Progenitor cell of endocrine pancreas (in vitro differentiated cells): Measurements from ENCODE around the gene CRY1. TPM values are rescaled to one million over a fixed set of nuclear protein-coding genes. Genes with fewer than 3 reads are reported as not detected.

Experiments
- DNase-seq: peaks from one replicate; pipeline ENCODE4 v3.0.0; 2021; ENCODE audit warnings: low spot score; ENCODE audit not compliant: unreplicated experiment
- H3K27ac Mint-ChIP-seq: 2 replicates; pipeline ENCODE4 v1.8.0; 2021; ENCODE audit warnings: mild to moderate bottlenecking, moderate library complexity, mixed read lengths
- H3K27me3 Mint-ChIP-seq: 2 replicates; pipeline ENCODE4 v1.8.0; 2021; ENCODE audit warnings: mixed read lengths
- H3K36me3 Mint-ChIP-seq: 2 replicates; pipeline ENCODE4 v1.8.0; 2022; ENCODE audit warnings: mixed read lengths; ENCODE audit not compliant: insufficient read depth
- H3K4me1 Mint-ChIP-seq: 2 replicates; pipeline ENCODE4 v1.8.0; 2021; ENCODE audit warnings: low read depth, mixed read lengths
- H3K4me3 Mint-ChIP-seq: 2 replicates; pipeline ENCODE4 v1.8.0; 2021; ENCODE audit warnings: low read depth, mild to moderate bottlenecking, moderate library complexity, mixed read lengths
- H3K9me3 Mint-ChIP-seq: 2 replicates; pipeline ENCODE4 v1.8.0; 2021; ENCODE audit warnings: low read depth, mixed read lengths
- CTCF ChIP-seq: fragments of 200-600 bp; sonication (generic); IDR thresholded peaks from one replicate; pipeline ENCODE4 v1.5.0; 2021; ENCODE audit warnings: antibody characterized with exemption, mild to moderate bottlenecking; ENCODE audit not compliant: unreplicated experiment
- total RNA-seq: library from RNA; stranded (reverse); gene quantifications from 2 replicates; pipeline ENCODE4 v1.2.1, GENCODE V29; 2021

CRY1 gene
- total RNA-seq, 1 donor from 2014 or later: 26.9 TPM

DNA sequence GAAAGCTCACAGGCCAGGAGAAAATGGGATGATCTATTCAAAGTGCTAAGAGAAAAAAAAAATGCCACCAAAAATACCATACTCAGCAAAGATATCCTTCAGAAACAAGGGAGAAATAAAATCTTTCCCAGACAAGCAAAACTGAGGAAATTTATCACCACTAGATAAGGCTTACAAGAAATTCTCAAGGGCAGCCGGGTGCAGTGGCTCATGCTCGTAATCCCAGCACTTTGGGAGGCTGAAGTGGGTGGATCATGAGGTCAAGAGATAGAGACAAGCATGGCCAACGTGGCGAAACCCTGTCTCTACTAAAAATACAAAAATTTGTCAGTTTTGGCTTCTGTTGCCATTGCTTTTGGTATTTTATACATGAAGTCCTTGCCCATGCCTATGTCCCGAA, 48.2 kb downstream of the CRY1 start:
- Mint-ChIP-seq H3K27me3 (no peaks in the 10 kb centered on the region), H3K36me3 (peaks cover 27% of the 10 kb centered on the region), H3K27ac (no peak overlapping the region), H3K9me3 (peaks cover 32% of the 10 kb centered on the region), H3K4me1 (peaks cover 4% of the 10 kb centered on the region), H3K4me3 (no peak overlapping the region)
- TF ChIP-seq CTCF: no peak
- DNase-seq: no peak

DNA sequence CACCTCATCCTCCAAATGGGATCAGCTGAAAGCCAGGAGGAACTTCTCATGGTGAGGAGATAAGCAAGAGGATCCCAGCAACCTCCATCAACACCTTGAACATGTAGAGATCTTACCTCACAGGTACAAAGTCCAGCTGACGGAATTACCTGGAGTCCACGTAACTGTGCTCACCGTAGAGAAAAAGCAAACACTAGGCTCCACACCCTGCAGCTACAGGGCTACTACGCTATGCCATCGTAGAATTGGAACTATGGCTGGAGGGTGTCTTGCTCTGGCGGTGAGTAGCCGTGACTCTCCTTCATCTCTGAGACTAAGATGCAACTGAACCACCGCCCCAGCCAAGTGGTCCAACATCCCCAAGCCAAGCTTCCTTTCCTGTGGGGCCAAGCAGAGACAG, 50.5 kb downstream of the CRY1 start:
- Mint-ChIP-seq H3K36me3 (peaks cover 15% of the 10 kb centered on the region), H3K9me3 (peaks cover 24% of the 10 kb centered on the region), H3K4me1 (peaks cover 4% of the 10 kb centered on the region), H3K27me3 (no peaks in the 10 kb centered on the region), H3K4me3 (no peak overlapping the region), H3K27ac (no peak overlapping the region)
- DNase-seq: no peak
- no peak for TF ChIP-seq CTCF

DNA sequence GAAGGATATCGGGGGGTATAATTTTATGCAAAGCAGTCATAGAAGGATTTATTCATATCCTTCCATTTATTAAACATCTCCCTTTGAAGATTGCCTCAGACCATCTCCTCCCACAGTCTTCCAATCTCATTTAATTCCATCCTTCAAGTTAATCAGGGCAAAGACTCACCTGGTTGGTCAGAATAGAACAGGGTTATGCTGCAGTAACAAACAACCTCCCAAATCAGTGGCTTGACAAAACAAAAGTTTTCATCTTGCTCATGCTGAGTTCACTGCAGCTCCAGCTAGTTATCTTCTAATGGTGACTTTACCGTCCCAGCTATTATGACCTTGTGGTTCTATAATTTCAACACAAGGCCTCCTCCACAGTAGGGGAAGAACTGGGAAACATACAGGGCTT, 57.6 kb downstream of the CRY1 start:
- Mint-ChIP-seq H3K4me3 (no peak overlapping the region), H3K4me1 (peaks cover 5% of the 10 kb centered on the region), H3K9me3 (peaks cover 8% of the 10 kb centered on the region), H3K27ac (no peak overlapping the region), H3K27me3 (no peaks in the 10 kb centered on the region), H3K36me3 (peaks cover 3% of the 10 kb centered on the region)
- TF ChIP-seq CTCF: no peak
- no peak for DNase-seq

- peaks cover 14% of the 10 kb centered on the region for H3K4me1 Mint-ChIP-seq
- no peak for DNase-seq
- H3K4me3 Mint-ChIP-seq: no peak overlapping the region
- H3K36me3 Mint-ChIP-seq: peaks cover 2% of the 10 kb centered on the region
- H3K9me3 Mint-ChIP-seq: peaks cover 5% of the 10 kb centered on the region
- H3K27ac Mint-ChIP-seq: no peak overlapping the region
- H3K27me3 Mint-ChIP-seq: no peaks in the 10 kb centered on the region
- no peak for TF ChIP-seq CTCF
Observed at GRCh38 chr12:107033758-107034739, 59.3 kb downstream of the CRY1 start.

- no peak for TF ChIP-seq CTCF
- no peak overlapping the region for H3K4me3 Mint-ChIP-seq
Observed at GRCh38 chr12:107032266-107032665, 61.1 kb downstream of the CRY1 start.

More at GRCh38 chr12:107032266-107032665, 61.1 kb downstream of the CRY1 start:
- peaks cover 5% of the 10 kb centered on the region for H3K9me3 Mint-ChIP-seq
- peaks cover 21% of the 10 kb centered on the region for H3K4me1 Mint-ChIP-seq
- no peak for DNase-seq
- peaks cover 2% of the 10 kb centered on the region for H3K36me3 Mint-ChIP-seq
- H3K27me3 Mint-ChIP-seq: no peaks in the 10 kb centered on the region
- no peak overlapping the region for H3K27ac Mint-ChIP-seq
